Trophoblast cell (in vitro differentiated cells and primary cell): ENCODE results near the gene COBL.

Experiments used
- DNase-seq, 2 donors: peaks; one replicate each; pipeline ENCODE4 v3.0.0-alpha.2; 2016
- H2AFZ ChIP-seq: 2 replicates; pipeline ENCODE4 v1.6.1; 2013; ENCODE audit warnings: low read length, moderate library complexity, mild to moderate bottlenecking; ENCODE audit not compliant: insufficient read depth, poor library complexity
- H2AK5ac ChIP-seq: 2 replicates; pipeline ENCODE4 v1.6.1; 2013; ENCODE audit warnings: mild to moderate bottlenecking, low read length
- H2BK120ac ChIP-seq: 2 replicates; pipeline ENCODE4 v1.6.1; 2013; ENCODE audit warnings: low read length, mild to moderate bottlenecking, moderate library complexity; ENCODE audit not compliant: insufficient read depth, poor library complexity
- H2BK12ac ChIP-seq: 2 replicates; pipeline ENCODE4 v1.6.1; 2013; ENCODE audit warnings: mild to moderate bottlenecking, low read length, moderate library complexity
- H2BK5ac ChIP-seq: 2 replicates; pipeline ENCODE4 v1.6.1; 2013; ENCODE audit warnings: low read length, low read depth, moderate library complexity, mild to moderate bottlenecking; ENCODE audit not compliant: poor library complexity
- H3K14ac ChIP-seq: 2 replicates; pipeline ENCODE4 v1.6.1; 2013; ENCODE audit warnings: mild to moderate bottlenecking, low read length
- H3K18ac ChIP-seq: 2 replicates; pipeline ENCODE4 v1.6.1; 2013; ENCODE audit warnings: mild to moderate bottlenecking, low read length
- H3K23ac ChIP-seq: 2 replicates; pipeline ENCODE4 v1.6.1; 2013; ENCODE audit warnings: low read length
- H3K27ac ChIP-seq: 2 replicates; pipeline ENCODE4 v1.5.1; 2013; ENCODE audit warnings: low read depth, mild to moderate bottlenecking, inconsistent platforms, low read length, moderate library complexity
- H3K27me3 ChIP-seq: 2 replicates; pipeline ENCODE4 v1.6.1; 2013; ENCODE audit warnings: inconsistent platforms, mild to moderate bottlenecking, low read length, moderate library complexity; ENCODE audit not compliant: insufficient read depth
- H3K36me3 ChIP-seq, 2 experiments: 1 replicate in 1 of 2; 2 replicates in 1 of 2; pipeline ENCODE4 v1.6.1; 2013; ENCODE audit warnings: low read length in 2 of 2, mild to moderate bottlenecking in 2 of 2, moderate library complexity in 1 of 2; ENCODE audit not compliant: insufficient read depth in 2 of 2, control insufficient read depth in 1 of 2
- H3K4ac ChIP-seq: 2 replicates; pipeline ENCODE4 v1.6.1; 2013; ENCODE audit warnings: low read depth, mild to moderate bottlenecking, low read length, moderate library complexity
- H3K4me1 ChIP-seq, 2 experiments: 1 replicate in 1 of 2; 2 replicates in 1 of 2; pipeline ENCODE4 v1.6.1; 2013; ENCODE audit warnings: low read length in 2 of 2, mild to moderate bottlenecking in 2 of 2, moderate library complexity in 1 of 2; ENCODE audit not compliant: insufficient read depth in 2 of 2, control insufficient read depth in 1 of 2
- H3K4me2 ChIP-seq: 2 replicates; pipeline ENCODE4 v1.6.1; 2013; ENCODE audit warnings: inconsistent platforms, mild to moderate bottlenecking, low read length, moderate library complexity
- H3K4me3 ChIP-seq: 2 replicates; pipeline ENCODE4 v1.5.1; 2013; ENCODE audit warnings: mild to moderate bottlenecking, low read depth, low read length, inconsistent platforms
- H3K79me1 ChIP-seq: one replicate; pipeline ENCODE4 v1.6.1; 2013; ENCODE audit warnings: low read length
- H3K79me2 ChIP-seq: 2 replicates; pipeline ENCODE4 v1.6.1; 2013; ENCODE audit warnings: low read length, mild to moderate bottlenecking; ENCODE audit not compliant: control insufficient read depth, insufficient read depth, poor library complexity
- H3K9ac ChIP-seq: 2 replicates; pipeline ENCODE4 v1.6.1; 2013; ENCODE audit warnings: mild to moderate bottlenecking, low read length
- H3K9me3 ChIP-seq: 2 replicates; pipeline ENCODE4 v1.6.1; 2013; ENCODE audit warnings: low read depth, mild to moderate bottlenecking, control low read depth, inconsistent platforms, low read length; ENCODE audit not compliant: insufficient read depth
- H4K12ac ChIP-seq: 2 replicates; pipeline ENCODE4 v1.6.1; 2013; ENCODE audit warnings: low read depth, mild to moderate bottlenecking, low read length, moderate library complexity
- H4K8ac ChIP-seq: 2 replicates; pipeline ENCODE4 v1.6.1; 2013; ENCODE audit warnings: low read depth, mild to moderate bottlenecking, low read length, moderate library complexity
- H4K91ac ChIP-seq: one replicate; pipeline ENCODE4 v1.6.1; 2013; ENCODE audit warnings: low read depth, mild to moderate bottlenecking, low read length, moderate library complexity
- WGBS: extraction: QIAGEN DNeasy Blood & Tissue Kit; methylation state at CpG from one replicate; pipeline ENCODE4 v1.1.7; 2013; ENCODE audit warnings: missing lambda C conversion rate; ENCODE audit not compliant: insufficient read length, insufficient coverage; ENCODE audit errors: extremely low coverage; 5-methylcytosine and 5-hydroxymethylcytosine counted together

COBL gene

DNA sequence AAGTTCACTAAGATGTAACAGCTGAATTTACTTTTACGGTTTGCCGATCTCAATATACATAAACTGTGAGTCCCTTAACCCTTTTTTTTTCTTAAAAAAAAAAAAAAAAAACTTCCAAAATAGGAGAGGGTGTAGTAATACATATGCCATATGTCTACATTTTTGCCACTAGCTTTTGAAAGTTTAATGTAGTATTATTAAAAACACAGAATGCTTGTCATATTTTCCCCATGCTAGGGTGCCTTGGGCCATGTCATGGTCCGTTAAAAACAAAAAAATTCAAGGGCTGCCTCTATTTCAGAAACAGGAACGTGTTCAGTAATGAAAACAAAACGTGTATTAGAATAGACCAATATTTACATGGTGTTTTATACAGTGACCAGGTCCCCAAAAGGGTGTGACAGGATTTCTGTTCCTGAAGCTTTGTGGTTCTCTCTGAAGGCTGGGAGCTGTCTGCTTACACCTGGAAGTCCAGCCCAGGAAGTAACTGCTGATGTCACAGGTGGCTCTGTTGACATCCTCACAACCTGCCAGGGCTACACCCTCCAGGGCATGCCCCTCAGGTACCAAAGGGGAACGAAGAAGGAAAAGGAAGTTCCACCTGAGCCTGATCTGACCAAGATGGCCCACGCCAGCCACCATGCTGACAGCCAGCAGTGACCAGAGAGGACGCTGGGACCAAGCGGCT, 79.0 kb downstream of the COBL start:
- Histone ChIP-seq H3K23ac (no peak overlapping the region), H4K91ac (peak overlapping the region; percentile 41), H3K27ac (no peak overlapping the region), H3K79me1 (peaks cover 7% of the 10 kb centered on the region), H2BK120ac (no peak overlapping the region), H3K4me3 (no peak overlapping the region), H3K4ac (peak overlapping the region; percentile 24), H3K27me3 (no peaks in the 10 kb centered on the region), H3K9me3 (no peaks in the 10 kb centered on the region), H2AFZ (peak overlapping the region; percentile 45), H3K4me1 (peaks cover 21 to 22% of the 10 kb centered on the region in 2 experiments), H2BK12ac (peak overlapping the region; percentile 19), H3K9ac (no peak overlapping the region), H2BK5ac (no peak overlapping the region), H4K12ac (no peak overlapping the region), H3K18ac (peak overlapping the region; percentile 29), H2AK5ac (peak overlapping the region; percentile 7), H3K14ac (peak overlapping the region; percentile 24), H3K79me2 (no peaks in the 10 kb centered on the region), H4K8ac (peak overlapping the region; percentile 51), H3K36me3 (no peaks in the 10 kb centered on the region), H3K4me2 (no peak overlapping the region)
- DNase-seq = no peak
- WGBS = no CpG with 5 or more reads among the region's 9 CpGs

DNA sequence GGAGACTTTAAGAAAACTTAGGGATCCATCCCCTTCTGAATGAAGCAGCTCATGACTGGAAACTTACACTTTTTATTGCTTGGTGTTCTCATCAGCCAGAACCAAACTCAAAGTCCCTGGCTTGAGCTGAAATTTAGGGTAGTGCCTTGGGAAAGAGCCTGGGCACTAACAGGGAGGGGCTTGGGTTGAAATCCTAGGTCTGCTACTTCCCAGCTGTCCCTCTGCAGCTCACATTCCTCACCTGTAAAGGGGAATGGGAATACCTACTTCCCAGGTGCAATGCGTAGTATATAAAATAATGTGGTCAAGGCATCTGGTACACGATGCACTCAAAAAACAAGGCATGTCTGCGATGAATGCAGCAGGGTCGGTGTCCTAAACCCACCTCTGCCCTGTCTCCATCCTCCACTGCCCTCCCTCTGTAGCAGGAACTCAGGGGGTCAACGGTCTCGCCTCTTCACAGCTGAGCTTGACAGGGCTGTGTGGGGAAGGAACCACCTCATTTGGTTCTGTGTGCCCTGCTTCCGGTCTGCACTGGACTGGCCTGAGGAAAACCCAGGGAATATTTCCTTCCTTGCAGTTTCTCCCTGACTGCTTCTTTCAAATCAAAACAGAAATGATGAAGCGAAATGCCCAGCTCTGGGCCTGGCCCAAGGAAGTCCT, 80.0 kb downstream of the COBL start:
- Histone ChIP-seq H3K4ac (no peak overlapping the region), H3K79me2 (no peaks in the 10 kb centered on the region), H3K9ac (no peak overlapping the region), H2AFZ (no peak overlapping the region), H4K12ac (no peak overlapping the region), H4K8ac (no peak overlapping the region), H3K79me1 (peaks cover 7% of the 10 kb centered on the region), H3K14ac (no peak overlapping the region), H3K27me3 (no peaks in the 10 kb centered on the region), H3K18ac (no peak overlapping the region), H3K4me1 (peaks cover 21 to 22% of the 10 kb centered on the region in 2 experiments), H2BK12ac (no peak overlapping the region), H3K36me3 (no peaks in the 10 kb centered on the region), H3K27ac (no peak overlapping the region), H3K23ac (no peak overlapping the region), H4K91ac (no peak overlapping the region), H3K4me3 (no peak overlapping the region), H2BK5ac (no peak overlapping the region), H3K9me3 (no peaks in the 10 kb centered on the region), H3K4me2 (no peak overlapping the region), H2AK5ac (no peak overlapping the region), H2BK120ac (no peak overlapping the region)
- DNase-seq = no peak
- no CpG with 5 or more reads among the region's 8 CpGs for WGBS

DNA sequence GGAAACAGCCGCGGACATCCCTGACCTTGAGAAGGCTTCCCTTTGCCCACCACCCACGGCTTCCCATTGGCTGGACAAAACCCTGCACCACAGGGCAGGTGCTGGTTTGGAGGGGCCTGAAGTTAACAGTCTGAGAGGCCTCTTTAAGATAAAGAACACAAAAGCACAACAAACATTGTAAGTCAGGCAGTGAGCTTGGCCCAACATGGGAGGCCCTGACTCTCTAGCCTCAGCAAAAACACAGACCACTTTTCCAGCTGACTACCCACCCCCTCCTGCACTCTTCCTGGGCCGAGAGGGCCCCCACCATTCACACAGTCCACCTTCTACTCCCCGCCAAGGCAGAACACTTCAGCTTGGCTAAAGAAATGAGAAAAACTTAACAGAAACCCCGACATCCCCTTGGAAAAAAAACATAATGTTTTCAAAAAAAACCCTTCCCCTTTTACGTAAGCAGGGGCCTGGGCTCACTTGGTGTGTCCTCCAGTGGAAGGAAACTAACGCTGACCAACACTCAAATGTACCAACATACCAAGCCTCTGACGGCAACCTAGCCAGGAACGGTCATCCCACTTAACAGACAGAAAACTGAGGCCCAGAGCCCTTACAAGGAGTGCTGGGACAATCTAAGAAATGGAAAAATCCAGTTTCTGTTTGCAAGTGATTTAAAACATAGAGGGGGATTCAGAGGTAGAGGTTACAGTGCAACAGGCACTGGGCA, 80.9 kb downstream of the COBL start:
- no CpG with 5 or more reads among the region's 10 CpGs for whole genome bisulfite sequencing
- Histone ChIP-seq H3K4me1 (peaks cover 21 to 22% of the 10 kb centered on the region in 2 experiments), H3K27me3 (no peaks in the 10 kb centered on the region), H2AK5ac (no peak overlapping the region), H2BK5ac (no peak overlapping the region), H4K12ac (no peak overlapping the region), H2BK12ac (no peak overlapping the region), H2AFZ (no peak overlapping the region), H3K79me2 (no peaks in the 10 kb centered on the region), H4K8ac (no peak overlapping the region), H3K36me3 (no peaks in the 10 kb centered on the region), H3K4me3 (no peak overlapping the region), H3K27ac (no peak overlapping the region), H3K4me2 (no peak overlapping the region), H3K79me1 (peaks cover 7% of the 10 kb centered on the region), H3K14ac (no peak overlapping the region), H4K91ac (no peak overlapping the region), H3K4ac (no peak overlapping the region), H3K9ac (no peak overlapping the region), H3K9me3 (no peaks in the 10 kb centered on the region), H3K23ac (no peak overlapping the region), H2BK120ac (no peak overlapping the region), H3K18ac (peak overlapping the region; percentile 3)
- peak in 1 of 2 donors; percentile 39 for DNase-seq

DNA sequence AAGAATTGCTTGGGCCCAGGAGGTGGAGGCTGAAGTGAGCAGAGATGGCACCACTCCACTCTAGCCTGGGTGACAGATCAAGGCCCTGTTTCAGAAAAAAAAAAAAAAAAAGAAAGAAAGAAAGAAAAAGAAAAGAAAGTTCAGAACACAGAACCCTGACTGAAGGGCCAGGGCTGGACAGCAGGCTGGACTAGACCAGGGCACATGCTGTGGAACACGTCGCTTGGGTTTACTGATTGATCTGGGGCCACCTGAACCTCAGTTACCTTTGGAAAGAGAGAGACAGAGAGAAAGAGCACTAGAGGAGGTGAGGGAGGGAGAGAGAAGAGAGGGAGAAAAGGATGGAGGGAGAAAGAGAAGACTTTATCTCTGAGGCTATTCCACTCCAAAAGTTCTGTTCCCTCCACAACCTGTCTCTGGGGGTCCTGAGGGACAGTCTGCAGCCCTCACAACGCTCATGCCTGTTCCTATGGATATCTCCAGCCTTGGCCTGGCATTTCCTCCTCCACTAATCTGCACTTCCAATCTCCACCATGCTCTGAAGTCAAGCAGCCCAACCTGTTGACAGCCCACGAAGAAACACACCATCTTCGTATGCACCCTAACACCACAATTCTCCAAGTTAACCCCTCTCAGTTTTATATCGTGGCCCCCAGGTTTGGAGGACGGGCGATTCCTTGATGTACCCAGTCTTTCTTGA, 81.8 kb downstream of the COBL start:
- H3K4me2 ChIP-seq = no peak overlapping the region
- no CpG with 5 or more reads among the region's 8 CpGs for WGBS
- H2BK120ac ChIP-seq = no peak overlapping the region

More for the DNA sequence above, 81.8 kb downstream of the COBL start:
- Histone ChIP-seq H3K27me3 (no peaks in the 10 kb centered on the region), H4K12ac (no peak overlapping the region), H2AK5ac (no peak overlapping the region), H3K9ac (no peak overlapping the region), H3K4me1 (peaks cover 21 to 22% of the 10 kb centered on the region in 2 experiments), H3K79me2 (no peaks in the 10 kb centered on the region), H3K27ac (no peak overlapping the region), H3K23ac (peak overlapping the region; percentile 37), H2BK5ac (no peak overlapping the region), H3K79me1 (peaks cover 7% of the 10 kb centered on the region), H4K91ac (no peak overlapping the region), H3K4me3 (no peak overlapping the region), H3K18ac (no peak overlapping the region), H3K14ac (no peak overlapping the region), H2BK12ac (no peak overlapping the region), H3K4ac (no peak overlapping the region), H3K9me3 (no peaks in the 10 kb centered on the region), H3K36me3 (no peaks in the 10 kb centered on the region), H4K8ac (no peak overlapping the region), H2AFZ (peak overlapping the region; percentile 23)
- no peak for DNase-seq
